HepG2 (cell line): ENCODE results near the gene TRPC4AP. TPM values are rescaled to one million over a fixed set of nuclear protein-coding genes. Genes with fewer than 3 reads are reported as not detected.

ENCODE experiments used
- EHMT2 ChIP-seq: fragments of 200-600 bp; sonication (generic); IDR thresholded peaks from 2 replicates; pipeline ENCODE4 v1.7.0; 2017; ENCODE audit warnings: antibody characterized with exemption, low read depth, low read length, borderline replicate concordance
- ERF ChIP-seq: IDR thresholded peaks from 2 replicates; pipeline ENCODE4 v1.6.1; 2018; ENCODE audit warnings: missing biosample characterization, missing genetic modification reagents
- PAX8 ChIP-seq: sonication (generic); formaldehyde crosslinking; IDR thresholded peaks from 2 replicates; pipeline ENCODE4 v1.8.0; 2022; ENCODE audit warnings: mild to moderate bottlenecking, missing genetic modification reagents, borderline replicate concordance
- TEAD2 ChIP-seq: sonication (generic); formaldehyde crosslinking; IDR thresholded peaks from 2 replicates; pipeline ENCODE4 v1.9.0; 2021; ENCODE audit warnings: missing genetic modification reagents
- U2AF1 ChIP-seq: fragments of 200-400 bp; formaldehyde crosslinking; optimal IDR thresholded peaks from 2 replicates; pipeline ENCODE3; 2017; ENCODE audit warnings: mild to moderate bottlenecking, low read depth, low read length
- ZNF160 ChIP-seq: sonication (generic); formaldehyde crosslinking; IDR thresholded peaks from 2 replicates; pipeline ENCODE4 v1.8.0; 2022; ENCODE audit warnings: mild to moderate bottlenecking, inconsistent platforms, missing genetic modification reagents
- ZNF251 ChIP-seq: sonication (generic); formaldehyde crosslinking; IDR thresholded peaks from 2 replicates; pipeline ENCODE4 v1.9.0; 2021; ENCODE audit warnings: mild to moderate bottlenecking, missing genetic modification reagents
- ZNF460 ChIP-seq: sonication (generic); formaldehyde crosslinking; IDR thresholded peaks from 2 replicates; pipeline ENCODE4 v1.5.1; 2020; ENCODE audit warnings: missing genetic modification reagents, mild to moderate bottlenecking, borderline replicate concordance
- ZNF605 ChIP-seq: sonication (generic); formaldehyde crosslinking; IDR thresholded peaks from 2 replicates; pipeline ENCODE4 v1.8.0; 2022; ENCODE audit warnings: mild to moderate bottlenecking, missing genetic modification reagents
- ZSCAN20 ChIP-seq: sonication (generic); formaldehyde crosslinking; IDR thresholded peaks from 2 replicates; pipeline ENCODE4 v1.4.0; 2020; ENCODE audit warnings: missing genetic modification reagents, mild to moderate bottlenecking, borderline replicate concordance
- polyA plus RNA-seq, 8 experiments: library from polyadenylated mRNA; depleted of rRNA in 3 of 8; stranded (reverse) in 7 of 8; unstranded in 1 of 8; fragments of >200 nt; fragmentation: Illumina TruSeq in 4 of 8; extraction: Trizol in 4 of 8; gene quantifications; 2 replicates each; pipeline versions ENCODE4 v1.2.1 to v1.2.3, GENCODE V29; 2011 to 2016; ENCODE audit warnings: low read depth in 4 of 8, missing spikeins in 1 of 8, mixed read lengths in 1 of 8; ENCODE audit not compliant: insufficient read depth in 1 of 8
- total RNA-seq, 5 experiments: library from RNA; depleted of rRNA; stranded (reverse); fragments of >200 nt; fragmentation: Illumina TruSeq; extraction: Trizol; gene quantifications; 2 replicates each; pipeline ENCODE4 v1.2.3, GENCODE V29; 2016; ENCODE audit warnings: low read depth in 1 of 5
- TF ChIP-seq, protein P1 (sequence below): sonication (generic); formaldehyde crosslinking; IDR thresholded peaks from 2 replicates; pipeline ENCODE4 v1.4.0; 2020; ENCODE audit warnings: mild to moderate bottlenecking, missing genetic modification reagents
- TF ChIP-seq, protein P2 (sequence below): sonication (generic); formaldehyde crosslinking; IDR thresholded peaks from 2 replicates; pipeline ENCODE4 v1.8.0; 2022; ENCODE audit warnings: low read depth, missing genetic modification reagents
- TF ChIP-seq, protein P3 (sequence below): sonication (generic); formaldehyde crosslinking; IDR thresholded peaks from 2 replicates; pipeline ENCODE4 v1.4.0; 2020; ENCODE audit warnings: missing genetic modification reagents
- TF ChIP-seq, protein P4 (sequence below): sonication (generic); formaldehyde crosslinking; conservative IDR thresholded peaks from 2 replicates; pipeline ENCODE4 v1.4.0; 2020; ENCODE audit warnings: missing genetic modification reagents
- TF ChIP-seq, protein P5 (sequence below): IDR thresholded peaks from 2 replicates; pipeline ENCODE4 v1.6.1; 2016; ENCODE audit warnings: missing compliant biosample characterization, missing genetic modification reagents, borderline replicate concordance

Gene TRPC4AP
- total and polyA plus RNA-seq, 2 of the 13 experiments (the other 11 are each of a cell fraction or from before 2014, with no cell fraction given): 136 to 137 TPM

DNA sequence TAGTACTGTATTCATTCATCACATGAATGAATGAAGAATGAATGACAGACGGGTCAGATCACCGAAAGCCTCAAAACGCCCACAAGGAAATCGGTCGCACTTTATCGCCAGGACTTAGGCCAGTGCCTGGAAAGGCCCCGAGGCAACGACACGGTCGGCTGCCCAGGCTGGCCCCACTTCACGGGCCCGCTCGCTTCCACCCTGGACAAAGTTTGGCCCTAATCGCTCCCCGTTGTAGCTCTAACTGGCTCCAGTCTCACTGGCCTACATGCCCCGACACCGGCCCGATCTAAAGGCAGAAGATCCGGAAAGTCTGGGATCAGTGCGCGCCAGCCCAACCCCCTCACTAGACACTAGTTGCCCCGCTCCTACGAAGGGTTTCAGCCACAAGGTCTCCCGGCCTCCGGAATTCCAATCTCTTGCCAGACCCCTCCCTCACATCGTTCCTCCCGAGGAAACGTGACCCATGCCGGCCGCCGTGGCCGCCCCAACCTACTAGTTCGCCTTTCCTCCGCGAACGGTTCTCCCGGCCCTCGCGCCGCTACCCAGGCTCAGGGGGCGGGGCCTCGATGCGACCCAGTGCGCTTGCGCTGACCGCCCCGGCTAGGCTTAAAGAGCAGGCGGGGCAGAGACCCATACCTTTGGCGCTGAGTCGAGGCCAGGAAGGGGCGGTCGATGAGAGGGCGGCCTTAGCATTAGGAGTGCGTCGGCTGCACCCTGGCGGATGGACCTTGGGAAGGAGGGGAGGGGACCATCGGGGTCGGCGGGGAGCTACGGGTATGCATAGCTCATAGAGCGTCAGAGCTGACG, 137.2 kb downstream of the TRPC4AP start, which contains the start of the genes GSS and MYH7B (continued):
- TF ChIP-seq EHMT2 (no peak), ZNF605 (CRISPR knock-in tag) (peak; percentile 98), TEAD2 (CRISPR knock-in tag) (no peak; the same call in 1 of the 2 replicates), ZNF460 (no peak; the same call in 1 of the 2 replicates), ZNF251 (CRISPR knock-in tag) (no peak; the same call in 1 of the 2 replicates), PAX8 (peak; percentile 98), U2AF1 (peak; percentile 64), ERF (peak; percentile 99), ZNF160 (CRISPR knock-in tag) (peak; percentile 88), ZSCAN20 (CRISPR knock-in tag) (0 out of 2 replicates have a peak, but pooled peaks have one; percentile 84)
- TF ChIP-seq, protein P1, sequence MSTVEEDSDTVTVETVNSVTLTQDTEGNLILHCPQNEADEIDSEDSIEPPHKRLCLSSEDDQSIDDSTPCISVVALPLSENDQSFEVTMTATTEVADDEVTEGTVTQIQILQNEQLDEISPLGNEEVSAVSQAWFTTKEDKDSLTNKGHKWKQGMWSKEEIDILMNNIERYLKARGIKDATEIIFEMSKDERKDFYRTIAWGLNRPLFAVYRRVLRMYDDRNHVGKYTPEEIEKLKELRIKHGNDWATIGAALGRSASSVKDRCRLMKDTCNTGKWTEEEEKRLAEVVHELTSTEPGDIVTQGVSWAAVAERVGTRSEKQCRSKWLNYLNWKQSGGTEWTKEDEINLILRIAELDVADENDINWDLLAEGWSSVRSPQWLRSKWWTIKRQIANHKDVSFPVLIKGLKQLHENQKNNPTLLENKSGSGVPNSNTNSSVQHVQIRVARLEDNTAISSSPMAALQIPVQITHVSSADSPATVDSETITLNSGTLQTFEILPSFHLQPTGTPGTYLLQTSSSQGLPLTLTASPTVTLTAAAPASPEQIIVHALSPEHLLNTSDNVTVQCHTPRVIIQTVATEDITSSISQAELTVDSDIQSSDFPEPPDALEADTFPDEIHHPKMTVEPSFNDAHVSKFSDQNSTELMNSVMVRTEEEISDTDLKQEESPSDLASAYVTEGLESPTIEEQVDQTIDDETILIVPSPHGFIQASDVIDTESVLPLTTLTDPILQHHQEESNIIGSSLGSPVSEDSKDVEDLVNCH (CRISPR knock-in tag): peak; percentile 92; the same call in 1 of the 2 replicates
- TF ChIP-seq, protein P2, sequence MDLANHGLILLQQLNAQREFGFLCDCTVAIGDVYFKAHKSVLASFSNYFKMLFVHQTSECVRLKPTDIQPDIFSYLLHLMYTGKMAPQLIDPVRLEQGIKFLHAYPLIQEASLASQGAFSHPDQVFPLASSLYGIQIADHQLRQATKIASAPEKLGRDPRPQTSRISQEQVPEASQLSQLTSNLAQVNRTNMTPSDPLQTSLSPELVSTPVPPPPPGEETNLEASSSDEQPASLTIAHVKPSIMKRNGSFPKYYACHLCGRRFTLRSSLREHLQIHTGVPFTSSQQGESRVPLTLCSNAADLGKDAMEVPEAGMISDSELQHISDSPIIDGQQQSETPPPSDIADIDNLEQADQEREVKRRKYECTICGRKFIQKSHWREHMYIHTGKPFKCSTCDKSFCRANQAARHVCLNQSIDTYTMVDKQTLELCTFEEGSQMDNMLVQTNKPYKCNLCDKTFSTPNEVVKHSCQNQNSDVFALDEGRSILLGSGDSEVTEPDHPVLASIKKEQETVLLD (CRISPR knock-in tag): peak; percentile 80; the same call in 1 of the 2 replicates
- TF ChIP-seq, protein P3, sequence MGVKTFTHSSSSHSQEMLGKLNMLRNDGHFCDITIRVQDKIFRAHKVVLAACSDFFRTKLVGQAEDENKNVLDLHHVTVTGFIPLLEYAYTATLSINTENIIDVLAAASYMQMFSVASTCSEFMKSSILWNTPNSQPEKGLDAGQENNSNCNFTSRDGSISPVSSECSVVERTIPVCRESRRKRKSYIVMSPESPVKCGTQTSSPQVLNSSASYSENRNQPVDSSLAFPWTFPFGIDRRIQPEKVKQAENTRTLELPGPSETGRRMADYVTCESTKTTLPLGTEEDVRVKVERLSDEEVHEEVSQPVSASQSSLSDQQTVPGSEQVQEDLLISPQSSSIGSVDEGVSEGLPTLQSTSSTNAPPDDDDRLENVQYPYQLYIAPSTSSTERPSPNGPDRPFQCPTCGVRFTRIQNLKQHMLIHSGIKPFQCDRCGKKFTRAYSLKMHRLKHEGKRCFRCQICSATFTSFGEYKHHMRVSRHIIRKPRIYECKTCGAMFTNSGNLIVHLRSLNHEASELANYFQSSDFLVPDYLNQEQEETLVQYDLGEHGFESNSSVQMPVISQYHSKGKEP (CRISPR knock-in tag): no peak
- TF ChIP-seq, protein P4, sequence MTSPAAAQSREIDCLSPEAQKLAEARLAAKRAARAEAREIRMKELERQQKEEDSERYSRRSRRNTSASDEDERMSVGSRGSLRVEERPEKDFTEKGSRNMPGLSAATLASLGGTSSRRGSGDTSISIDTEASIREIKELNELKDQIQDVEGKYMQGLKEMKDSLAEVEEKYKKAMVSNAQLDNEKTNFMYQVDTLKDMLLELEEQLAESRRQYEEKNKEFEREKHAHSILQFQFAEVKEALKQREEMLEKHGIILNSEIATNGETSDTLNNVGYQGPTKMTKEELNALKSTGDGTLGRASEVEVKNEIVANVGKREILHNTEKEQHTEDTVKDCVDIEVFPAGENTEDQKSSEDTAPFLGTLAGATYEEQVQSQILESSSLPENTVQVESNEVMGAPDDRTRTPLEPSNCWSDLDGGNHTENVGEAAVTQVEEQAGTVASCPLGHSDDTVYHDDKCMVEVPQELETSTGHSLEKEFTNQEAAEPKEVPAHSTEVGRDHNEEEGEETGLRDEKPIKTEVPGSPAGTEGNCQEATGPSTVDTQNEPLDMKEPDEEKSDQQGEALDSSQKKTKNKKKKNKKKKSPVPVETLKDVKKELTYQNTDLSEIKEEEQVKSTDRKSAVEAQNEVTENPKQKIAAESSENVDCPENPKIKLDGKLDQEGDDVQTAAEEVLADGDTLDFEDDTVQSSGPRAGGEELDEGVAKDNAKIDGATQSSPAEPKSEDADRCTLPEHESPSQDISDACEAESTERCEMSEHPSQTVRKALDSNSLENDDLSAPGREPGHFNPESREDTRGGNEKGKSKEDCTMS (CRISPR knock-in tag): no peak
- TF ChIP-seq, protein P5, sequence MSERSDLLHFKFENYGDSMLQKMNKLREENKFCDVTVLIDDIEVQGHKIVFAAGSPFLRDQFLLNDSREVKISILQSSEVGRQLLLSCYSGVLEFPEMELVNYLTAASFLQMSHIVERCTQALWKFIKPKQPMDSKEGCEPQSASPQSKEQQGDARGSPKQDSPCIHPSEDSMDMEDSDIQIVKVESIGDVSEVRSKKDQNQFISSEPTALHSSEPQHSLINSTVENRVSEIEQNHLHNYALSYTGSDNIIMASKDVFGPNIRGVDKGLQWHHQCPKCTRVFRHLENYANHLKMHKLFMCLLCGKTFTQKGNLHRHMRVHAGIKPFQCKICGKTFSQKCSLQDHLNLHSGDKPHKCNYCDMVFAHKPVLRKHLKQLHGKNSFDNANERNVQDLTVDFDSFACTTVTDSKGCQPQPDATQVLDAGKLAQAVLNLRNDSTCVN (CRISPR knock-in tag): no peak; the same call in none of the 2 replicates
